ENCODE results near the gene NUMB.

GRCh38 chr14:73500360-73500759 lies 42.0 kb upstream of the NUMB start:
- TF ChIP-seq CTCF (conservative IDR thresholded peaks at IDR 0.05; ENCODE audit: low read length) (0 out of 2 replicates have a peak, but pooled peaks have one; percentile 29), EZH2phosphoT487 (IDR thresholded peaks at IDR 0.05; ENCODE audit: borderline replicate concordance, low read depth, low read length) (no peak)
